Right ventricle myocardium superior (tissue), 1 donor: Measurements from ENCODE around the gene PCDHGA2. TPM values are rescaled to one million over a fixed set of nuclear protein-coding genes. Genes with fewer than 3 reads are reported as not detected.
A peak's percentile ranks its signal among the peaks of the same experiment; 100 is the strongest.
"Not testable (repeated sequence)": the region's sequence is repeated elsewhere in the genome, so short reads cannot be mapped to it uniquely, and the experiment has no call there.

Source experiments
- ATAC-seq: fragments of 200-7000 bp; cut with Tn5 transposase; one replicate; pipeline ENCODE4 v1.9.1; 2020; ENCODE audit warnings: mild to moderate bottlenecking; ENCODE audit not compliant: poor library complexity
- DNase-seq: peaks from one replicate; pipeline ENCODE4 v3.0.0-alpha.2; 2020
- intact Hi-C: fragments of 100-400 bp; cut with DNase I; formaldehyde crosslinking; loops from one replicate; pipeline ENCODE4 v1.11.2; 2022
- total RNA-seq: library from RNA; stranded (reverse); fragmentation: NEBNext Ultra II Directional; extraction: Animal tissue kit (Norgen Biotek cat#: 25700); gene quantifications from one replicate; pipeline ENCODE4 v1.2.1, GENCODE V29; 2021
- donor health status: DM: no; HTN: yes; CAD: no; lungs with severe emphysema.

PCDHGA2 gene
- total RNA-seq, 1 donor from 2014 or later: 6.5 TPM

DNA sequence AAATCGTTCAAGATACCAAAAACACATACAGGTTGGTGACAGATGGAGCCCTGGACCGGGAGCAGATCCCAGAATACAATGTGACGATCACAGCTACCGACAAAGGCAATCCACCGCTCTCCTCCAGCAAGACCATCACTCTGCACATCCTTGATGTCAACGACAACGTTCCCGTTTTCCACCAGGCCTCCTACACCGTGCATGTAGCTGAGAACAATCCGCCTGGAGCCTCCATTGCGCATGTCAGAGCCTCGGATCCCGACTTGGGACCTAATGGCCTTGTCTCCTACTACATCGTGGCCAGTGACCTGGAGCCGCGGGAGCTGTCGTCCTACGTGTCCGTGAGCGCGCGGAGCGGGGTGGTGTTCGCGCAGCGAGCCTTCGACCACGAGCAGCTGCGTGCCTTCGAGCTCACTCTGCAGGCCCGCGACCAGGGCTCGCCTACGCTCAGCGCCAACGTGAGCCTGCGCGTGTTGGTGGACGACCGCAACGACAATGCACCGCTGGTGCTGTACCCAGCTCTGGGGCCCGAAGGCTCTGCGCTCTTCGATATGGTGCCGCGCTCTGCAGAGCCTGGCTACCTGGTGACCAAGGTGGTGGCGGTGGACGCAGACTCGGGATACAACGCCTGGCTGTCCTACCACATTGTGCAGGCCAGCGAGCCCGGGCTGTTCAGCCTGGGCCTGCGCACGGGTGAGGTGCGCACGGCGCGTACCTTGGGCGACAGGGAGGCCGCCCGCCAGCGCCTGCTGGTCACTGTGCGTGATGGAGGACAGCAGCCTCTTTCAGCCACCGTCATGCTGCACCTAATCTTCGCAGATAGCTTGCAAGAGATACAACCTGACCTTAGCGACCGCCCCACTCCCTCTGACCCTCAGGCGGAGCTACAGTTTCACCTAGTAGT, 33.3 kb downstream of the PCDHGA2 start:
- ATAC-seq: peak; percentile 55
- DNase-seq: no peak
- intact Hi-C loops: no loop called here

- intact Hi-C loops: no loop called here
- DNase-seq: no peak
- ATAC-seq: peak; percentile 37
These were observed 35.2 kb downstream of the PCDHGA2 start, which contains the start of gene PCDHGA6 for GRCh38 chr5:141373673-141374317. PCDHGA6 (plus strand) TSS chr5:141373891; CDS start chr5:141374084, 193 bp downstream.

DNA sequence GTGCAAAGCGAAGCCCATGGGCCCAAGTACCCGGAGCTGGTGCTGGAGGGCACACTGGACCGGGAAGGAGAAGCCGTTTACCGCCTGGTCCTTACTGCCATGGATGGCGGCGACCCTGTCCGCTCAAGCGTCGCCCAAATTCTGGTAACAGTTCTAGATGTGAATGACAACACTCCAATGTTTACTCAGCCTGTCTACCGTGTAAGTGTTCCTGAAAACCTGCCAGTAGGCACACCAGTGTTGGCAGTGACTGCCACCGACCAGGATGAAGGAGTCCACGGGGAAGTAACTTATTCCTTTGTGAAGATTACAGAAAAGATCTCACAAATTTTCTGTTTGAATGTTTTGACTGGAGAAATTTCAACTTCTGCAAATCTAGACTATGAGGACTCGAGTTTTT, 36.1 kb downstream of the PCDHGA2 start:
- intact Hi-C loops: no loop called here
- peak; percentile 72 for ATAC-seq
- no peak for DNase-seq

DNA sequence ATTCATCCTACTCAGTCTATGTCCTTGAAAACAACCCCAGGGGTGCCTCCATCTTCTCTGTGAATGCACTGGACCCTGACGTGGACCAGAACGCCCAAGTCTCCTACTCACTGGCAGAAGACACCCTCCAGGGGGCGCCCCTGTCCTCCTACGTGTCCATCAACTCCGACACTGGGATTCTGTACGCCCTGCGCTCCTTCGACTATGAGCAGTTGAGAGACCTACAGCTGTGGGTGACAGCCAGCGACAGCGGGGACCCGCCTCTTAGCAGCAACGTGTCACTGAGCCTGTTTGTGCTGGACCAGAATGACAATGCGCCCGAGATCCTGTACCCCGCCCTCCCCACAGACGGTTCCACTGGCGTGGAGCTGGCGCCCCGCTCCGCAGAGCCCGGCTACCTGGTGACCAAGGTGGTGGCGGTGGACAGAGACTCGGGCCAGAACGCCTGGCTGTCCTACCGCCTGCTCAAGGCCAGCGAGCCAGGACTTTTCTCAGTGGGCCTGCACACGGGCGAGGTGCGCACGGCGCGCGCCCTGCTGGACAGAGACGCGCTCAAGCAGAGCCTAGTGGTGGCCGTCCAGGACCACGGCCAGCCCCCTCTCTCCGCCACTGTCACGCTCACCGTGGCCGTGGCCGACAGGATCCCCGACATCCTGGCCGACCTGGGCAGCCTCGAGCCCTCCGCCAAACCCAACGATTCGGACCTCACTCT, 37.0 kb downstream of the PCDHGA2 start:
- intact Hi-C loops, DNase-seq, ATAC-seq: not testable (repeated sequence)

DNA sequence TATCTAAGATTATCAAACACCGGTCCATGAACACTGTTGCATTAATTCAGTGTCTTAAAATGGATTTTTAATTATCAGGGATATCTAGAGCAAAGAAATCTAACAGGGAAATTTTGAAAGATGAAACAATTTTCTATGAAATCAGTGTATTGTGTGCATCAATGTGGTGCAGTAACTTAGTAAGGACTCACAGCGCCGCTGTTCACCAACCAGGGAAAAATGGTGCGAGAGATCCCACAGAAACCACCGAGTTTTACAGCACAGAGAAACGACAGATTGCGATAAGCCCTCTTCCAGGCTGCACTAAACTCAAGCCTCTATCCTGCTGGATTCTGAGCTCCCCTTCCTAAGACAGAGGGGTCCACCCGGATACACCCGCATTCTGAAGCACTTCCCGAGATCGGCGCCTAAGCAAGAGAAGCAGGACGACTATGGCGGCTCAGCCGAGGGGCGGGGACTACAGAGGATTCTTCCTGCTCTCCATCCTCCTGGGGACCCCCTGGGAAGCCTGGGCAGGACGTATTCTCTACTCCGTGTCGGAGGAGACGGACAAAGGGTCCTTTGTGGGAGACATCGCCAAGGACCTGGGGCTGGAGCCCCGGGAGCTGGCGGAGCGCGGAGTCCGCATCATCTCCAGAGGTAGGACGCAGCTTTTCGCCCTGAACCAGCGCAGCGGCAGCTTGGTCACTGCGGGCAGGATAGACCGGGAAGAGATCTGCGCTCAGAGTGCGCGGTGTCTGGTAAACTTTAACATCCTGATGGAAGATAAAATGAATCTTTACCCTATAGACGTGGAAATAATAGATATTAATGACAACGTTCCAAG, 44.1 kb downstream of the PCDHGA2 start, which contains the start of gene PCDHGA7:
TSS of gene PCDHGA7 (plus strand) at position 274 of the 826 bp plus-strand sequence. CDS start at position 432, 158 bp downstream.
- intact Hi-C loops: no loop called here
- DNase-seq (no peak), ATAC-seq (peak; percentile 34)

GRCh38 chr5:141383345-141383744, 44.8 kb downstream of the PCDHGA2 start:
- intact Hi-C loops: no loop called here
- ATAC-seq (no peak), DNase-seq (no peak)

- ATAC-seq (no peak), DNase-seq (no peak)
- intact Hi-C loops: no loop called here
These were observed 46.1 kb downstream of the PCDHGA2 start for GRCh38 chr5:141384471-141385267.

DNA sequence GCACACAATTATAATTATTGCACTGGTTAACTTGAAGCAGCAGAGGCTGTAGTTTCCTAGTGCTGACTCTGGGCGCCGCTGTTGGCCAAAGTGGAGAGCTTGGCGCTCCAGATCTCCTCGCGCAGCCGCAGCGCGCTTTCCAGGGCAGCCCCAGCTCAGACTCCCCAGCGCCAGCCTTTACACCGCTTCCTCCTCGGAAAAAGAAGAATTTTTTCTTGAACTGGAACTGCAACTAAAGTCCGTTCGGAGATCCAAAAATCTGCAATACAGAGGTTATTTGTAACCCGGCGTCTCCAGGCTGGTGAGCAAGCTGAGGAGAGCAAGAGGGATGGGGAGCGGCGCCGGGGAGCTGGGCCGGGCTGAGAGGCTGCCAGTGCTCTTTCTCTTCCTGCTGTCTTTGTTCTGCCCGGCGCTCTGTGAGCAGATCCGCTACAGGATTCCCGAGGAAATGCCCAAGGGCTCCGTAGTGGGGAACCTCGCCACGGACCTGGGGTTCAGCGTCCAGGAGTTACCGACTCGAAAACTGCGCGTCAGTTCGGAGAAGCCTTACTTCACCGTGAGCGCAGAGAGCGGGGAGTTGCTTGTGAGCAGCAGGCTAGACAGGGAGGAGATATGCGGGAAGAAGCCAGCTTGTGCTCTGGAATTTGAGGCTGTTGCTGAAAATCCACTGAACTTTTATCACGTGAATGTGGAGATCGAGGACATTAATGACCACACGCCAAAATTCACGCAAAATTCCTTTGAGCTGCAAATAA, 49.2 kb downstream of the PCDHGA2 start, which contains the start of gene PCDHGB4:
TSS of gene PCDHGB4 (plus strand) at position 142 of the 755 bp plus-strand sequence. CDS start at position 329, 187 bp downstream.
- intact Hi-C loops, DNase-seq: not testable (repeated sequence)
- peak; percentile 90 for ATAC-seq

DNA sequence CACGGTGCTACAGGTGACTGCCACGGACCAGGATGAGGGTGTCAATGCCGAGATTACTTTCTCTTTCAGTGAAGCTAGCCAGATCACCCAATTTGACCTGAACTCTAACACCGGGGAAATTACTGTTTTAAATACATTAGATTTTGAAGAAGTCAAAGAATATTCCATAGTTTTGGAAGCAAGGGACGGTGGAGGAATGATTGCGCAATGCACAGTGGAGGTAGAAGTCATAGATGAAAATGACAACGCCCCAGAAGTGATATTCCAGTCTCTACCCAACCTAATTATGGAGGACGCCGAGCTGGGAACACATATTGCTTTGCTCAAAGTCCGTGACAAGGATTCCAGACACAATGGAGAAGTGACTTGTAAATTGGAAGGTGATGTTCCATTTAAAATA, 50.1 kb downstream of the PCDHGA2 start:
- no peak for ATAC-seq
- no peak for DNase-seq
- intact Hi-C loops: no loop called here

- DNase-seq: no peak
- ATAC-seq: no peak
- intact Hi-C loops: no loop called here
These were observed 50.8 kb downstream of the PCDHGA2 start for GRCh38 chr5:141389153-141390042.

DNA sequence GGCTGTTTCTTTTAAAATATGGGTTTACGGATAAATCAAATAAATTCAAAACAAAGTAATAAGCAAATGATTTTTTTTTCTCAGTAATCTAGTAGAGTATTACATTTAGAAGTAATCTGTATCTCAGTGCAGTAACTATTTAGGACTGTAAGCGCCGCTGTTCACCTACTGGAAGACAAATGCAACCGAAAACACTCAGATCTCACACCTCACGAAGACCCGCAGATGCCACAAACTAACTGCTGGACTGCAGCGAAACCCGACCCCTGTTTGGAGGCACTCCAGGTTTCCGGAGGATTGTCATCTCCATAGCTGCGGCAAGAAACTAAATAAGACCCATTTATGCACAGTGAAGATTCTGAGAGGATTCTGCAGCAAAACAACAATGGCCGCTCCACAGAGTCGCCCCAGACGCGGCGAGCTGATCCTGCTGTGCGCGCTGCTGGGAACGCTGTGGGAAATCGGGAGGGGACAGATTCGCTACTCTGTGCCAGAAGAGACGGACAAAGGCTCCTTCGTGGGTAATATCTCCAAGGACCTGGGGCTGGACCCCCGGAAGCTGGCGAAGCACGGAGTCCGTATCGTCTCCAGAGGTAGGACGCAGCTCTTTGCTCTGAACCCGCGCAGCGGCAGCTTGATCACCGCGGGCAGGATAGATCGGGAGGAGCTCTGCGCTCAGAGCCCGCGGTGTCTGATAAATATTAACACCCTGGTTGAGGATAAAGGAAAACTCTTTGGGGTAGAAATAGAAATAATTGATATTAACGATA, 54.1 kb downstream of the PCDHGA2 start, which contains the start of gene PCDHGA8:
TSS of gene PCDHGA8 (plus strand) at position 205 of the 770 bp plus-strand sequence. CDS start at position 386, 181 bp downstream.
- DNase-seq: no peak
- ATAC-seq: no peak
- intact Hi-C loops: no loop called here
